ENCODE measurements around the gene RHOG. TPM values are rescaled to one million over a fixed set of nuclear protein-coding genes. Genes with fewer than 3 reads are reported as not detected.

RHOG gene
- total RNA-seq, 4 donors from 2014 or later = 38.0 to 77.4 (median 46.9) TPM

DNA sequence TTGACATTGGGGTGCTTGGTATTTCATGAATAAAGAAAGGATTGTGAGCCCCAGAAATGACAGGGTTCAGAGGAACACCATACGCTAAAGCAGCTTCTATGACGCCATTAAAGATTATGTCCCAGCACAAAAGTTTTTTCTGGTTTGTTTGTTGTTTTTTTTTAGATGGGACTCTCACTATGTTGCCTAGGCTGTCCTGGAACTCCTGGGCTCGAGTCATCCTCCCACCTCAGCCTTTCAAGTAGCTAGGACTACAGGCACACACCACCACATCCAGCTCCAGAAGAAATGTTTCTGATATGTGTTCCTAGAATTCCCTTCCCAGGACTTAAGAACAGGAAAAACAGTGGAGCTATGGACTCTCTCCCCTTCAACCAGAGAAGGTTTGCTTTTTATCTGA is 2.6 kb upstream of the RHOG start:
- TF ChIP-seq POLR2A (IDR thresholded peaks at IDR 0.05) (no peak), CTCF (IDR thresholded peaks at IDR 0.05 in 4 of 5, conservative IDR thresholded peaks at IDR 0.05 in 1 of 5) (no peak)
- no peaks in the 10 kb centered on the region for H3K27me3 ChIP-seq
- in situ Hi-C loops (cut with MboI; ENCODE audit: low sequenced_read_pairs in 4 of 4) = loop anchor here in 3 of 4 donors (25.0 kb wide), 2 partner anchors 381 to 769 kb away; partner anchors contain the start of gene TRIM68 (in 1 of the 3)
- no peak overlapping the region for H3K27ac ChIP-seq
- H3K36me3 ChIP-seq = no peaks in the 10 kb centered on the region
- intact Hi-C loops (cut with DNase I; ENCODE audit: low total_unique reads) = loop anchor here (10.0 kb wide), 1 partner anchor 389 kb away; no protein-coding TSS in a partner anchor
- peaks cover 5 to 9% of the 10 kb centered on the region in 2 donors for H3K4me1 ChIP-seq
- no peak overlapping the region for H3K4me3 ChIP-seq
- DNase-seq (no peak), ATAC-seq (no peak)
- no peaks in the 10 kb centered on the region for H3K9me3 ChIP-seq

DNA sequence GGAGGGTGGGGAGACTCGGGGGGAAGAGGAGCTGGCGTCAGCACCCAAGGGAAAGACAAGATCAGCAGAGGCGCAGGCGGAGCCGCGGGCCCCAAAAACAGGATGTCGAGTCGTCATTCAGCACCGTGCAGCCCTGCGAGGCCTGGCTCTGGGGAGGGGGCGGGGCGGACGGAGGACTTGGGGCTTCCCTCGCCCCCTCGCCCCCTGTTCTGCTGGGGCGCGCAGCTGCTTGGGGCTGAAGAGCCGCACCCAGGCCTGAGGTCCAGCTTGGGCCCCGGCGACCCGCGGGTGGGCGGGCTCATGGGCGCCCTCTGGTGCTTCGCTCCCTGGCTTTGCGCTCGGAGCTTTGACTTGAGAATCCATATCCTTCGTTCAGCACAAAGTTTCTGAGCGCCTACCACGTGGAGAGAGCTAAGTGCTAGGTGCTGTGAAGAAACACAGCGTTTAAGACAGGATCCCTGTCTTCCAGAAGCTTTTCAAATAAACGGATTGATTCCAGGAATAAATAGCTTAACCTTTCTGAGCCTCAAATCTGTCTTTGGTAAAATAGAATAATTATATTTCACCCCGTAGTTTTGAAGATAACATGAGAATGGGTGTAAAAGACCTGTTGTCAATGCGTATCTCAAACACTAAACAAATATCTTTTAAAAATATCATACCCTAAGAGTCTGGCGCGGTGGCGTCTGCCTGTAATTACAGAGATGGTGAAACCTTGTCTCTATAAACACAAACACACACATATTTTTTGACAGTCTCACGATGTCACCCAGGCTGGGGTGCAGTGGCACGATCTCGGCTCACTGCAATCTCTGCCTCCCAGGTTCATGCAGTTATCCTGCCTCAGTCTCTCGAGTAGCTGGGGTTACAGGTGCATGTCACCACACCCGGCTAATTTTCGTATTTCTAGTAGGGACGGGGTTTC is 929 bp upstream of the RHOG start:
- intact Hi-C loops (cut with DNase I; ENCODE audit: low total_unique reads) = loop anchor here (1.0 to 10.0 kb wide), 2 partner anchors 44 to 387 kb away; partner anchors contain the start of gene NUP98
- in situ Hi-C loops (cut with MboI; ENCODE audit: low sequenced_read_pairs in 4 of 4) = loop anchor here in 3 of 4 donors (25.0 kb wide), 2 partner anchors 379 to 771 kb away; partner anchors contain the start of gene TRIM68 (in 1 of the 3)
- H3K4me1 ChIP-seq = peaks cover 10 to 19% of the 10 kb centered on the region in 2 donors

GRCh38 chr11:3840004-3840869 is 522 bp downstream of the RHOG start:
- H3K9me3 ChIP-seq = no peaks in the 10 kb centered on the region
- no peaks in the 10 kb centered on the region for H3K27me3 ChIP-seq
- peak overlapping the region; percentile 94 to 99 (median 97) for H3K27ac ChIP-seq
- peaks cover 15 to 19% of the 10 kb centered on the region in 2 donors for H3K4me1 ChIP-seq
- in situ Hi-C loops (cut with MboI; ENCODE audit: low sequenced_read_pairs in 4 of 4) = loop anchor here in 3 of 4 donors (25.0 kb wide), 2 partner anchors 378 to 772 kb away; partner anchors contain the start of gene TRIM68 (in 1 of the 3)
- TF ChIP-seq CTCF (IDR thresholded peaks at IDR 0.05 in 4 of 5, conservative IDR thresholded peaks at IDR 0.05 in 1 of 5) = no peak
- TF ChIP-seq POLR2A (IDR thresholded peaks at IDR 0.05) = peak in 1 of 2 donors; percentile 42
- ATAC-seq (peak; percentile 49 to 58), DNase-seq (no peak)
- intact Hi-C loops (cut with DNase I; ENCODE audit: low total_unique reads) = loop anchor here (10.0 kb wide), 1 partner anchor 385 kb away; no protein-coding TSS in a partner anchor
- H3K36me3 ChIP-seq = no peaks in the 10 kb centered on the region
- H3K4me3 ChIP-seq = peak overlapping the region; percentile 79 to 91 (median 86)

More for the DNA sequence above, 929 bp upstream of the RHOG start:
- H3K4me3 ChIP-seq = peak overlapping the region; percentile 79 to 91 (median 86)
- H3K27ac ChIP-seq = peak overlapping the region; percentile 94 to 99 (median 97)
- DNase-seq (peak; percentile 68 to 85), ATAC-seq (peak; percentile 82 to 83)
- TF ChIP-seq POLR2A (IDR thresholded peaks at IDR 0.05) (peak in 1 of 2 donors; percentile 67), CTCF (IDR thresholded peaks at IDR 0.05 in 4 of 5, conservative IDR thresholded peaks at IDR 0.05 in 1 of 5) (peak; percentile 67 to 89 (median 75))
- no peaks in the 10 kb centered on the region for H3K27me3 ChIP-seq
- H3K36me3 ChIP-seq = no peaks in the 10 kb centered on the region
- no peaks in the 10 kb centered on the region for H3K9me3 ChIP-seq

GRCh38 chr11:3838504-3838903 is 2.3 kb downstream of the RHOG start:
- intact Hi-C loops (cut with DNase I; ENCODE audit: low total_unique reads) = no loop called here
- Histone ChIP-seq H3K27ac (peak overlapping the region in 1 of 4 donors; percentile 22), H3K36me3 (no peaks in the 10 kb centered on the region), H3K27me3 (no peaks in the 10 kb centered on the region), H3K4me1 (peaks cover 25 to 26% of the 10 kb centered on the region in 2 donors), H3K9me3 (no peaks in the 10 kb centered on the region), H3K4me3 (no peak overlapping the region)
- DNase-seq = no peak
- ATAC-seq = no peak
- TF ChIP-seq CTCF (IDR thresholded peaks at IDR 0.05 in 4 of 5, conservative IDR thresholded peaks at IDR 0.05 in 1 of 5) (no peak), POLR2A (IDR thresholded peaks at IDR 0.05) (no peak)
- in situ Hi-C loops (cut with MboI; ENCODE audit: low sequenced_read_pairs in 4 of 4) = loop anchor here in 3 of 4 donors (25.0 kb wide), 2 partner anchors 376 to 774 kb away; partner anchors contain the start of gene TRIM68 (in 1 of the 3)

All from gastrocnemius medialis (tissue), 4 donors.